Fibroblast of skin of right biceps (primary cell): ENCODE measurements around the gene LTV1.

ENCODE experiments used
- DNase-seq: peaks from one replicate; pipeline ENCODE4 v3.0.0-alpha.2; 2013

The LTV1 gene

DNA sequence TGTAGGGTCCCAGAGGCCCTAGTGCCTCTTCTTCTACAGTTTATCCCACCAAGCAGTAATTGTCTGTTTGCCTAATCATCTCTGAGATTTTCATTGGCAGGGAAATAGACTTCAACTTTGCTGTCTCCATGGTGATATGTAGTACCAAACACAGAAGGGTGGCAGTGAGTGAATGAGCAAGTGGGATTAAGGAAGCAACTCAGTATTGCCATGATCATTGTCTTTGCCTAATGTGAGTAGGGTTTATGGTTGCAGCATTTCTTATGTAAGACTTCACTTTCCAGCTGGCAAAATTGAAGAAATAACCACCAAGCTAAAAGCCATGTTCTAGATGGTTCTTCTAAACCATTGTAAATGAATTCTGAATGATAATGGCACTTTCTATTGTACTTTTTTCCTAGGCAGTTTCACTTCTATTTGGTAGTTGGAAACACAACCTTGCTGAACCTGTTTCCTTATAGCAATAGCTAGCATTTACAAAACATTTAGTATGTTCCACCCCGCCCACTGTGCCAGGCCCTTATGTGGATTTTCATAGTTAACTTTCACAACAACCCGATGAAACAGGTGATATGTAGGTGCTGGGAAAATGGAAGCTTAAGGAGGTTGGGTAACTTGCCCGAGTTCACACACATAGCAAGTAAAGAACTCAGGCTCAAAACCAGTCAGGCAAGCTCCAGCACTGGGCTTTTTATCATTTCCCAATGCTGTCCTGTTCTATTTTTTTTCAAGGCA lies 53.2 kb downstream of the LTV1 start:
- DNase-seq, result no peak

DNA sequence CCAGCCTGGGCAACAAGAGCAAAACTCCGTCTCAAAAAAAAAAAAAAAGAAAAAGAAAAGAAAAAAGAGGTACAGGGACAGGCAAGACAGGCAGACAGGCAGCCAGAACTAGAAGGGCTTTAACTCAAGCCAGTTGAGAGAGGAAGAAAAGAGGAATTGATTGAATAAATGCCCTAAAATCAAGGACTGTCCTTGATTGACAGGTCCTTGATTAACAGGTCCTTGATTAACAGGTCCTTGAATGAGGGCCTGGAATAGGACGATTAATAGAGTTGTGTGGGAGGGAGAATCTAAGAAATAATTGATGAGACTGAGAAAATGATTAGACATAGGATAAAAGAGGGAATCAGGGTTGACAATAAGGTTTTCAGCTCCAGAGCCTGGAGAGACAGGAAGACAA lies 57.2 kb downstream of the LTV1 start:
- DNase-seq, result no peak

DNA sequence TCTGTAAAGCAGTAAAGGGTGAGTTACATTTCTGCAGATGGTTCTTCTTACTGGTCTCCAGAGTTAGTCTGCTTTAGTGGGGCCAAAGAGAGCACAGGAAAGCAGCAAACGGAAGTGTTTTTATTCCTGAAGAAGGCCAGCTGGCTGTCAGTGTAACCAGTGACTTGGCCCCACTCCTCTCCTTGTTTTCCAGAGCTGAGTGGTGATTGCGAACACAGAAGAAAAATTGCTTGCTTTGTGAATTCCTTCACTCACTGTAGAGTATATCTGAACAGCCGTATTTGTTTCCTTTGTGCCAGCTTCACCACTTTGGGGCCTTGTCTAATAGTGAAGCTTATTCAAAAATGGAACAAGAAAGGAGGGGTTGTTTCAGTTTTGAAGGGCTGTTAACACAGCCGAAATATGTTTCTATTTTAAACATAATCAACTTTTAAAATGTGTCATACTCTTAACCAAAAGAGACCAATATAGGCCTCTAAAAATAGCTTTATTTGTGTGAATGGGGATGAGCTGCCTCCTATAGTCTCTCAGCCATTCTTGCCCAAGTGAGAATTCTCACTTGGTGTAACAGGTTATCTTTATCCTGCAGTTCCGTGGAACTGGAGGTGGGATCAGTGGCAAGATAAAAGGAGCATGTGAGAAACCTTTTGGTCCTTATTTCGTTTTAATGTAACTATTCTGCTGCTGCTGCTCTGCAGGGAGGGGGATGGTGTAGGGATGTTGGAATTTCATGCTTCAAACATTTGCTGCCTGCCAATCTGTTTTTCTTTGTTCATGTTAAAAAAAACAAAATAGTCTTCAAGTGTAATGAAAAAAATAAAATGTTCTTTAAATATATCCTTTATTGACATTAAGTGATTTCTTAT lies 59.0 kb downstream of the LTV1 start:
- DNase-seq, result peak; percentile 11

DNA sequence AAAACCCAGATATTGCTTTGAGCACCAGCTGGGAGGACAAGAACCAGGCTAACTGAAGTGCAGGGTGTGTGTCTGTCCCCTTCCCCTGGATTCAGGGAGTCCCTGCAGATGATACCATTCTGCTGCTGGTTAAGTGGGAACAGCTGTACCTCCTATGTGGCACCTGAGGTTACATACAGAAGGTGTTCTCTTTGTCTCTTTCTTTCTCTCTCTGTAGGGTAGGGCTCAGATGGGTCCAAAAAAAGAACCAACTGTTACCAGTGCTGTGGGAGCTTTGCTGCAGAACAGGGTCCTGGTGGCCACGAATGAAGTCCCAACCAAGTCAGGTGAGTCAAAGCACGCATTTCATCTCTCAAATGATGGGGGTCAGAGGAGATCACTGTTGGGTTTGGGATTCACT lies 59.7 kb downstream of the LTV1 start:
- no peak for DNase-seq

DNA sequence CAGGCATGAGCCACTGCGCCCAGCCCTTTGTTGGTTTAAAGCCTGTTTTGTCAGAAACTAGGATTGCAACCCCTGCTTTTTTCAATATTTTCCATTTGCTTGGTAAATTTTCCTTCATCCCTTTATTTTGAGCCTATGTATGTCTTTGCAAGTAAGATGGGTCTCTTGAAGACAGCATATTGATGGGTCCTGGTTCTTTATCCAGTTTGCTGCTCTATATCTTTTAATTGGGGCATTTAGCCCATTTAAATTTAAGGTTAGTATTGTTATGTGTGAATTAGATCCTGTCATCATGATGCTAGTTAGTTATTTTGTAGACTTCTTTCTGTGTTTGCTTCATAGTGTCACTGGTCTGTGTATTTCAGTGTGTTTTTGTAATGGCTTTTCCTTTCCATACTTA lies 67.9 kb downstream of the LTV1 start:
- DNase-seq, result no peak

DNA sequence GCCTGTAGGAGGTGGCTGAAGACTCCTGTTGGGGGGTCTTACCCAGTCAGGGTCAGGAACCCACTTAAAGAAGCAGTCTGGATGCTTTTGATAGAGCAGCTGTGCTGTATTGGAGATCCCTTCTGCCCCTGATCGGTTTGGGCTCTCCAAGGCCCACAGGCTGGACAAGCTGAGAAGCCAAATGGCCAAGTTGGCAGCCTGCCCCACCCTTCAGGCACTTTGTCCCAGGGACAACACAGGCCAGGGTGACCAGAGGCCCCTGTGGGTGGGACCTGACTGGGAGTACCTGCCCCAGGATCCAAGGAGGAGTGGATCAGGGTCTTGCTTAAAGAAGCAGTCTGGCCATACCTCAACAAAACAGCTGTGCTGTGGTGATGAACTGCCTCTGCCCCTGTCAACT lies 69.5 kb downstream of the LTV1 start:
- no peak for DNase-seq
